HG03103 (cell line): ENCODE measurements around the gene CDYL2.

Experiments
- ATAC-seq: cut with Tn5 transposase; IDR thresholded peaks from one replicate; pipeline ENCODE4 v1.9.1; 2021; ENCODE audit warnings: low read depth; ENCODE audit not compliant: unreplicated experiment

CDYL2 gene

GRCh38 chr16:80569440-80570105, 234.8 kb downstream of the CDYL2 start:
- ATAC-seq, result peak; percentile 76

- no peak for ATAC-seq
These were observed 240.0 kb downstream of the CDYL2 start for GRCh38 chr16:80564394-80564793.

GRCh38 chr16:80563066-80563465, 241.3 kb downstream of the CDYL2 start:
- ATAC-seq, result no peak

GRCh38 chr16:80559369-80559768, 245.0 kb downstream of the CDYL2 start:
- ATAC-seq, result no peak

GRCh38 chr16:80557037-80557436, 247.4 kb downstream of the CDYL2 start:
- ATAC-seq, result no peak

- ATAC-seq, result no peak
These were observed 247.9 kb downstream of the CDYL2 start for GRCh38 chr16:80556481-80556880.

- no peak for ATAC-seq
These were observed 250.4 kb downstream of the CDYL2 start for GRCh38 chr16:80554033-80554432.

- ATAC-seq, result no peak
These were observed 252.1 kb downstream of the CDYL2 start for GRCh38 chr16:80552277-80552676.
